NCI-H2081 treated with DMSO at 0.1 percent for 48 hours (cell line): ENCODE measurements around the gene SPARCL1.

ENCODE experiments used
- DNase-seq: peaks from one replicate; lab custom pipeline; 2025; lab: John Stamatoyannopoulos, UW

SPARCL1 gene

DNA sequence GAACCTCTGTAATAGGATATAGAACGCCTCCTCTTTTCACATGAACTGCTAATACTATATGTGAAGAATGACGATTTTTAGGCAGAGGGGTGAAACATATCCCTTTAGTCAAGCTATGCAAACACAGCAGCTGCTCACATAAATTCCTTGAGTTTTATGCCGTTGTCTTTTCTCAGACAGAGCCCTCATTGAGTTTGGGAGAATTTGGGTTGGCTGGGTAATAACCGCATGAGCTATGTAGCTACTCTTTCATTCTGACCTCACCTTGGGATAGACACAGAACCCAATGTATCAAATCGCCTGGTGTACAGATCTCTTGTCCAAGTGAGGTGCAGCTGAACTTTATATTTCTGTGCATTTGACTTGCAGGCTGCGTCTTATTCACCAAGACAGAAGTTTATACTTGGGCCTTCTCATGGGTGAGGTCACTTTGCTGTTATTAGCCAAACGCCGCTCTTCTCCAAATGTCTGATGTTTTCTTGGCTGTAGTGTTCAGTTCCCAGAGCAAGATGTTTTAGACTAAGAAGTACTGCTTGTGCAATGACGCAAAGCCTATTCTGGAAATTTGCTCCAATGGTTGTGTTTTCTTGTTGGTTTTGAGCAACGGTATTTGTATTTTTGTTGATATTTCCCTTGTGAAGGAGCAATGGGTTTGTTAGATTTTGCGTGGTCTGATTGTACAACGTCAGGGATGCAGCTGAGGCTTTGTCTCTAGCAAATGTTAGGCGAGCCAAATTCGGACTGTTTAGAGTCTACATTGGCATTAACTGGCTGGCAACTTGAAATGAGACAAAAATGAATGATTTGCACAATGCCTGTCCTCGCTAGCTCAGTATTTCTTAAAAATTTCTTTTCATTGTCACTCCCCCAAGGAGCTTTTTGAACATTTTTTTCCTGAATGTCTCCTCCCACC, 11.2 kb upstream of the SPARCL1 start:
- no peak for DNase-seq

DNA sequence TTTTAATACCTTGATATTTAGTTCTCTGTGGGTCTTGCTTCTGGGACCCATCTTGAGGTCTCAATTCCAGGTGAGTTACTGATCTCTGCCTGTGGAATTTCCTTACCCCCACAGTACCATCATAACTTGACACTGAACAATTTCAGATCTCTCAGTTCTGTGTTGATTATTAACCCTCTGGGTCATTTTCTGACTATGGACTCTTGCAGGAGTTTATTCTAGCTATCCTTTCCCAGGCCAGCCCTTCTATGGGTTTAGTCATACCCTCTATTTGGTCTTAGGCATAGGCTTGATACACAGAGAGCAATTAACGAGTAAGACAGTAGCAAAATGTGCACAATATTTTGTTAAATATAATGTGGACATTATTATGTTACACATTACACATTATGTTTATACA, 3.7 kb upstream of the SPARCL1 start:
- DNase-seq: no peak

GRCh38 chr4:87532109-87532508, 2.9 kb upstream of the SPARCL1 start:
- DNase-seq: no peak

- DNase-seq: no peak
Measured at GRCh38 chr4:87531621-87532020, 2.4 kb upstream of the SPARCL1 start.

DNA sequence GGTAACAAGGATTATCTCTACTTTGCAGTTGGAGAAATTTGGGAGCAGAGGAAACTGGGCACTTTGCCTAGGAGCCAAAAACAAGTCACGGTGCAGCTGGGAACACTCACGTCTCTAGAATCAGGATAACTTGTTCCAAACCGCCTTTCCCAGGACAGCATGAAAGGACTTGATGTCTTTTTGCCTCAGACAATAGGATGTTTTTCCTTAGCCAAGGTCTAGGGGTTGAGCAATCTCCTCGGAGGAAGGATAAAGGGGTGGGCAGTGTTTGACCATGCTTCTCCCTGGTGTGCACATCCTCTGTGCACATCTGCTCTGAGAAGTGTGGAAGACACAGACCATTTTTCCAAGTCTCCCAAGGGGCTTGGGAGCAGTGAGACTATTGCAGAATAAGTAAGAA, 1.7 kb upstream of the SPARCL1 start:
- no peak for DNase-seq

DNA sequence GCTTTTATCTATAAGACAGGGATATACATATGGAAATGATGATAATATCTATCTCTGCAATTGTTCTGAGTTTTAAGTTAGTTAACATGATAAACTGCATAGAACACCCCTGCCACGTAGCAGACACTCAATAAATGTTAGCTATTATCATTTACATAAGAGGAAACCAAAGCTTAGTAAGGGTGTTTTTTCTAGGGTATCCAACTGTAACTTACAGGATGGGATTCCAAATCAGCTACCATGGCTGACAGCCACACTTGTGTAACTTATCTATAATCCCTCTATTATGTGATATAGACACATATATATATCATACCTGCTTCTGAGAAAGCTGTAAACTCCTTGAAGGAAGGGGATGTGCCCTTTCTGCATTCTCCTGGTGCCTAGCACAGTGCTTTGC, 1.1 kb upstream of the SPARCL1 start:
- no peak for DNase-seq

GRCh38 chr4:87527431-87528220, 1.6 kb downstream of the SPARCL1 start:
- no peak for DNase-seq

DNA sequence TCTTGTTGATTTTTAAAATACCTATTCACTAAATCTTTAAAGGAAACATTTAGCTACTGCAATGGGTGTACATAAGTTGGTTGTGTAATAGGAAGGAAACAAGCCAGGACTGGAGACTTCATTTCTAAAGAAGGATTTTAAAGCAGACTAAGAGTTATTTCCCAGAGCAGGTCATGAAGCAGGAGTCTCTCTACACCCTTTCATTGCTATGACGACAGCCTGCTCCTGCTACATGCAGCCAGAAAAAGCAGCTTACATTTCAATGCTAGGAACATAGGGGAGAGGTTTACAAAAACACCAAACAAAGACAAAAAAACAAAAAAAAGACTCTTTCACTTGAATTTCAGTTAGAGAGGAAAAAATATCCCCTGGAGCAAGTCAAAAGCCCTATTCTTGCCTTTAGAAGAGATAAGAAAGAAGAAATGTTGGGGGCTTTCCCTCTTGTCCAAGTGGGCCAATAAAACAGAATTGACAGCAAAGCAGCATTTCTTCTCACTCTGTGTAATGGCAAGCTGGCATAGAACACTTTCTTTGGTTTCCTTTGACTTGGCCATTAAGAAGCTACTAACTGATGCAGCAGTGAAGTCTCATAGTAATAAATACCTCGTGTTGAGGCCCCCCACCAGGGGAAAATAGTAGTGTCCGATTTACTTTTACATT, 3.4 kb downstream of the SPARCL1 start:
- DNase-seq: no peak

DNA sequence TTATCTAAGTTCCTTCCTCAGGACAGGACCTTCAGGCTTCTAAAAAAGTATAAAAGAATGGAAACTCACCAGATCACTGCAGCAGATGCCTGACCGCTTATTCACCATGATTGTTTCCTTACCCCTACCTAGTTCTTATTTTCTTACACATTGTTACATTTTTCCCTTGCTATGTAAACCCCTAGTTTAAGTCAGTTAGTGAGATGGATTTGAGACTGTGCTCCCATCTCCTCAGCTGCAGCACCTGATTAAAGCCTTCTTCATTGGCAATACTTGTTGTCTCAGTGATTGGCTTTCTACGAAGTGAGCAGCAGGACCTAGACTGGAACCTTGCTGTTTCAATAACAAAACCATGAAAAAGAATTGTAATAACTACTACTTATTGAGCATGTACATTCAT, 4.7 kb downstream of the SPARCL1 start:
- DNase-seq: no peak

DNA sequence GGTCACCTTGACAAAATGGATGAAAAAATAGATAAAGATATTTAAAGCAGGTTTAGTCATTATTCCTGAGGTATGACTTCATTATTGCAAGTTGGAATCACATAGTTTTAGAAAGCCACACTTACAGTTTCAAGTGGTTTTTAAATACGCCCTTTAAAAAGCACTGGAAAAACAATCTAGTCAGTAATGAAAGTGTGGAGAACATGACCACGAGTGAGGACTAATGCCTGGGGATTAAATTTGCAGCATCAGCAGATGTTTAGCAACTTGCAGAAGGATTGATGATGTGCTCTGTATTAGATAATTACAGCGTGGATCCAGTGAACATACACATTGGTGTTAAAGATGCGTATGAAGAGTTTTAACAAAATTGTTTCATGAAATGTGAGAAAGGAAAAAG, 5.9 kb downstream of the SPARCL1 start:
- DNase-seq: no peak

DNA sequence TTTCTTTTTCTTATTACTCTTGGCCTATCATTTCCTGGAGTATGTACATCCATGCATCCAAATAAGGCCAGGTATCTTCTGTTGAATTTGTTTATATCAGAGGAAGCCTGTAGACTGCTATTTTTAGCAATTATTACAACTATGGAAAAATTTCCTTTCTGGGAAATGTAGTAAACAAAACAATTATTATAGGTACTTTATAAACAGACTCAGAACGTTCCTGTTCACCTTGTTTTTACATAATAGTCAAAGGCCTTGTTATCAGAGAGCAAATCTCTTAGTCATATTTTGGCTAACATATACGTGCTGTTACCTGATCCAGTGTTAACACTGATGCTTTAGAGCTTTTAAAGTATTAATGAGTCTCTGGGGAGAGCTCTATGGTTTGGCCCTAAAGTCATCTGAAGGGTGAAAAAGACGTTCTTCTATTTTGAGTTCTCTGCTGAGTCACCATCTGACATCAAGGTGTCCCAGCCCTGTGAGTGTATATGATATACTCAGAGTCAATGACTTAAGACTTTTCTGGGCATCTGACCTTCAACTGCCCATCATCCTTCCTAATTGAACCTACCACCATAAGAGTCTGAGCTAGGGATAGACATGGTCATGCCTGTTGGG, 7.3 kb downstream of the SPARCL1 start:
- no peak for DNase-seq

GRCh38 chr4:87521319-87521718, 7.9 kb downstream of the SPARCL1 start:
- DNase-seq: no peak

DNA sequence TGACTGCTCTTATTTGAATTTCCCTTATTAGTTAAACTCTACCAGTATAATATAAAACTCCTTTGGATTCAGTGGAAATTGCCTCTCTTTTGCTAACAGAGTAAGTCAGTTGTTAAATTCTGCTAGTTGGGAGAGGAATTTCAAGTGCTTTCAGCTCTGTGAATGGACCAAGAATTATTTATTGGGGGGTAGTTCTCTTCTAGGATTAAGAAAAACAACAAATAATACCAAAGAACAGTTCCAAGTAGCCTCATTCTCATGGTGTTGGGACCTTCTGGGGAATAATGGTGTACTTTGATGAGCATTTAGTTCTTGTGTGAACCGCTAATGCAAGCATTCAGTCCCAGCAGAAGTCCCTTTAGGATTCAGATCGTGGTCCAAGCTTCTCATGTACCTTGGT, 11.6 kb downstream of the SPARCL1 start:
- no peak for DNase-seq

GRCh38 chr4:87516683-87517082, 12.5 kb downstream of the SPARCL1 start:
- DNase-seq: no peak

DNA sequence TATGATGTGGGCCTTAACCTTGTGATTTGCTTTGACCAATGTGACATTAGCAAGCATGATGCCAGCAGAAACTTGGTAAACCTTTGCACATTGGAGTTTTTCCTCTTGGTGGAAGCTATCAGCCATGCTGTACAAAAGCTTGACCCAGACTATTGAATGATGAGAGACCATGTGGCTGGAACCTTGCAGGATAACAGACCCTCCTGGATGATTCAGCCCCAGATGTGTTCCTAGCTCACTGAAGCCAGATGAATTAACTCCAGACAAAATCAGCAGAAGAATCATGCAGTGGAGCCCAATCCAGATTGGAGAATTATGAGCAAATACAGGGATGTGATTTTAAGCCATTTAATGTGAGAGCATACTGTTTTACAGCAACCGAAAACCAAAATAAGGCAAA, 16.8 kb downstream of the SPARCL1 start:
- DNase-seq: no peak

DNA sequence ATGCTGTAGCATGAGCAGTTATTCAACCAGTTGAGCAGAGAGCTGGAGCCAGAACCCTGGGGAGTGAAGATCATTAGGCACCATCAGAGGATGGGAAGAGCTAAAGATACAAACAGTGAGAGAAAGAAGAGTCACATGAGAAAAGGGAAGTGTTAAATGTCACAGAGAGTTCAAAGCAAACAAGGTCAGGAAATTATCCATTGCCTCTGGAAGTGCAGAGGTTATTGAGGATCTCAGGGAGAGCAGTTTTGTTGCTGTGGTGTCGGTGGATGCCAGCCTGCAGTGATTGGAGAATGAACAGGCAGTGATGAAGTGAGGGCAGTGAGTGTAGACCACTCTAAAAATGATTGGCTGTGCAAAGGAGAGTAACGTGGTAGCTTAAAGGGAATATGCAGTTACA, 17.7 kb downstream of the SPARCL1 start:
- no peak for DNase-seq

- DNase-seq: no peak
Measured at GRCh38 chr4:87510747-87511146, 18.4 kb downstream of the SPARCL1 start.

DNA sequence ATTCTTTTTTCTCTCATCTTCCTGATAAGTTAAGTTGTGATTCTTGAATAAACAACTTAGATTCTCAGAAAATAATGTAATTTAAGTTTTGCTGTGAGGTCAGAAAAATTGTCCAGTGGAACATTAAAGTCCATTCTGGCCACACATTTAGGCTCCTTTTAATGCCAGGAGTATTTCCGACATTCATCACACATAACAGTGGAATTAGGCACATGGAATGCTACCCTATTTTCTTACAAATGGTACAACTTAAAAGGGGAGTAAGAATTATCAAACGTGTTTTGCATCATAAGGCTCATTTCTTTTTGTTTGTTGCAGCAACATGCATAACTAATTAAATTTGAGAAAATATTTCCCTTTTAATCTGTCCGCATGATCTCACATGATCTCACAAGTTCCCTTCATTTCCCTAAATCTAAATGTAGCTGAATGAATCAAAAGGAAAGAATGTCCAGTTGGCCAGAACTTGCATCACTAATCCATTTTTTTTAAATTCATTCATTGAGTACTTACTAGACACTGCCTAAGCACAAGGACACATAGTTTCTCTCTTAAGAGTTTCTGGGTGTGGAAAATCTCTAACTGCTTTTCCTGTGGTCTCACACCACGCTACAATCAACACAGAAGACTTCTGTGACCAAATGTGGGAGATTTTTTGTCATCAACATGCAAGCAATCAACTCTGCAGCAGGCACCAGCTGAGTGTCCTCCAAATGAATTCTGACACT, 22.0 kb downstream of the SPARCL1 start:
- no peak for DNase-seq

DNA sequence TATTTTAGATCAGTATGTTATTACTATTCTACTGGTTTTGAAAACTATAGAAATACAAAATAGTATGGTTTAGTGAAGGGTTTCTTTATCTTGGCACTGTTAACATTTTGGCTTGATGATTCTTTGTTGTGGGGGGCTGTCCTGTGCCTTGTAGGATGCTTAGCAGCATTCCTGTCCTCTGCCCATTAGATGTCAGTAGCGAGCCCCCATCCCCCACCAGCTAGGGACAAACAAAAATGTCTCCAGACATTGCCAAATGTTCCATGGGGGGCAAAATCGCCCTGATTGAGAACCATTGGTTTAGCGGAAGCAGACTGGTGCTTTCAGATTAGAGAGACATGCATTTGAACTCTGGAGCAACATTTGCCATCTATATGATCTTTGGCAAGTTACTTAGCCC, 23.3 kb downstream of the SPARCL1 start:
- DNase-seq: no peak

GRCh38 chr4:87502580-87503238, 26.5 kb downstream of the SPARCL1 start:
- DNase-seq: peak; percentile 1

DNA sequence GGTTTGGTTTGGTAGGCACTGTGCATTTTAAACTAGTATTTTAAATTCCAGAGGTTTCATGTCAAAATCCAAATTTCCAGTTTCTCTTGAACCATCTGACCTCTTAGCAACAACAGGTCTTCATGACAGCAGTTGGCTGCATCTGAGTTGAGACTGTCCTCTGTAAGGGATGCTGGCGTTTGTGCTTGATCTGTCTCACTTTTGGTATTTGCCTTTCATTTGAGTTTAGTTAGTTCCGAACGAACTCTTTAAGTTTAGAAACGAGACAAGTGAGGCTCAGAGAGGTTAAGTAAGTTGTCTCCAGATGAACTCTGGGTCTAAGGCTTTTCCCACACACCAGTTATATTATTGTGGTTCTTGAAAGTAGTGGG, 29.1 kb downstream of the SPARCL1 start:
- DNase-seq: no peak
